Uterus (tissue), 2 donors: ENCODE data around the gene DGLUCY.

Experiments
- POLR2A ChIP-seq, 2 donors: fragments of 450-650 bp; IDR thresholded peaks; one replicate each; pipeline ENCODE4 v1.6.1; 2016; ENCODE audit warnings: antibody characterized with exemption in 2 of 2, mild to moderate bottlenecking in 1 of 2, moderate library complexity in 1 of 2
- TF ChIP-seq, protein P1 (sequence below), 4 experiments: fragments of 200-600 bp in 2 of 4; fragments of 450-650 bp in 2 of 4; sonication (generic) in 2 of 4; IDR thresholded peaks; one replicate each; pipeline ENCODE4 v1.5.1; 2016 to 2019; ENCODE audit warnings: antibody characterized with exemption in 4 of 4, mild to moderate bottlenecking in 2 of 4, moderate library complexity in 1 of 4

DNA sequence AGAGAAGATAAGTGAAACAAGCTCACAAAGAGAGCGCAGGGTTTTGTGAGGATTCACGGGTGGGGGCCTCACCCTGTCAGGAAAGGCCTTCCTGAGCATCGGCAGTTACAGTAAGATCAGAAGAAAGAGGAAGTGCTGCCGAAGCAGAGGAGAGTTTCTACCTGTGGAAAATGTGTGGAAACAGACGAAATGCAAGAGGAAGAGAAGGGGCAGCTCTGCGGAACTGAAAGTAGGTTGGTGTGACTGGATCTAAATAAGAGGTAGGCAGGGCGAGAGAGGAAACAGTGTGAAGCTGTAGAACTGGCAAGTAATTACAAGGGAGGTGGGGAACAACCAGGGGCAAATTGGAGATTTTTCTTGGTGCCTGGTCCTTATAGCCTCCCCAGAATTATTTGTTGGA is 128.0 kb downstream of the DGLUCY start:
- TF ChIP-seq, protein P1, sequence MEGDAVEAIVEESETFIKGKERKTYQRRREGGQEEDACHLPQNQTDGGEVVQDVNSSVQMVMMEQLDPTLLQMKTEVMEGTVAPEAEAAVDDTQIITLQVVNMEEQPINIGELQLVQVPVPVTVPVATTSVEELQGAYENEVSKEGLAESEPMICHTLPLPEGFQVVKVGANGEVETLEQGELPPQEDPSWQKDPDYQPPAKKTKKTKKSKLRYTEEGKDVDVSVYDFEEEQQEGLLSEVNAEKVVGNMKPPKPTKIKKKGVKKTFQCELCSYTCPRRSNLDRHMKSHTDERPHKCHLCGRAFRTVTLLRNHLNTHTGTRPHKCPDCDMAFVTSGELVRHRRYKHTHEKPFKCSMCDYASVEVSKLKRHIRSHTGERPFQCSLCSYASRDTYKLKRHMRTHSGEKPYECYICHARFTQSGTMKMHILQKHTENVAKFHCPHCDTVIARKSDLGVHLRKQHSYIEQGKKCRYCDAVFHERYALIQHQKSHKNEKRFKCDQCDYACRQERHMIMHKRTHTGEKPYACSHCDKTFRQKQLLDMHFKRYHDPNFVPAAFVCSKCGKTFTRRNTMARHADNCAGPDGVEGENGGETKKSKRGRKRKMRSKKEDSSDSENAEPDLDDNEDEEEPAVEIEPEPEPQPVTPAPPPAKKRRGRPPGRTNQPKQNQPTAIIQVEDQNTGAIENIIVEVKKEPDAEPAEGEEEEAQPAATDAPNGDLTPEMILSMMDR (IDR thresholded peaks at IDR 0.05) = no peak
- no peak for TF ChIP-seq POLR2A (IDR thresholded peaks at IDR 0.05)
